SK-N-SH treated with all-trans-retinoic acid at 6 μM for 48 hours (cell line): ENCODE data around the gene APEH.

Source experiments
- ARNTL ChIP-seq: fragments of 450-650 bp; formaldehyde crosslinking; IDR thresholded peaks from 2 replicates; pipeline ENCODE4 v1.5.0; 2020; ENCODE audit warnings: low read depth, mild to moderate bottlenecking, moderate library complexity, borderline replicate concordance
- BACH2 ChIP-seq: fragments of 250-450 bp; sonication (Bioruptor Pico); IDR thresholded peaks from 2 replicates; pipeline ENCODE4 v1.9.0; 2021; ENCODE audit warnings: mild to moderate bottlenecking, borderline replicate concordance
- CSDC2 ChIP-seq: fragments of 250-450 bp; sonication (Bioruptor Pico); IDR thresholded peaks from 2 replicates; pipeline ENCODE4 v1.5.0; 2020; ENCODE audit warnings: mild to moderate bottlenecking, moderate library complexity
- CSRNP3 ChIP-seq: fragments of 250-450 bp; sonication (Bioruptor Pico); IDR thresholded peaks from 2 replicates; pipeline ENCODE4 v1.5.1; 2021; ENCODE audit warnings: mild to moderate bottlenecking, moderate library complexity
- ISL1 ChIP-seq: fragments of 250-450 bp; sonication (Bioruptor Pico); IDR thresholded peaks from 2 replicates; pipeline ENCODE4 v2.1.2; 2022; ENCODE audit warnings: mild to moderate bottlenecking, moderate library complexity
- SNAI2 ChIP-seq: fragments of 250-450 bp; sonication (Bioruptor Pico); IDR thresholded peaks from 2 replicates; pipeline ENCODE4 v1.5.0; 2020; ENCODE audit warnings: mild to moderate bottlenecking, moderate library complexity
- TOX ChIP-seq: fragments of 250-450 bp; sonication (Bioruptor Pico); IDR thresholded peaks from 2 replicates; pipeline ENCODE4 v1.8.0; 2021; ENCODE audit warnings: mild to moderate bottlenecking, moderate library complexity, borderline replicate concordance
- ZFP3 ChIP-seq: fragments of 250-450 bp; sonication (Bioruptor Pico); IDR thresholded peaks from 2 replicates; pipeline ENCODE4 v1.5.0; 2020; ENCODE audit warnings: mild to moderate bottlenecking, moderate library complexity

- TF ChIP-seq ZFP3 (CRISPR knock-in tag) (no peak), ISL1 (no peak), CSRNP3 (no peak), BACH2 (CRISPR knock-in tag) (no peak), SNAI2 (CRISPR knock-in tag) (no peak), TOX (no peak), CSDC2 (no peak), ARNTL (no peak)
Observed at GRCh38 chr3:49658711-49659110, 15.4 kb upstream of the APEH start.
